MM.1S (cell line): ENCODE data around the gene ZSCAN21.

Source experiments
- DNase-seq: peaks from one replicate; pipeline ENCODE4 v3.0.0-alpha.2; 2015
- H2AFZ ChIP-seq: fragments of 300-600 bp; sonication (generic); 2 replicates; pipeline ENCODE4 v1.6.0; 2016; ENCODE audit warnings: antibody characterized with exemption, low read length
- H3F3A ChIP-seq: fragments of 300-600 bp; sonication (generic); 2 replicates; pipeline ENCODE4 v1.6.1; 2016; ENCODE audit warnings: mild to moderate bottlenecking, antibody characterized with exemption, low read length, moderate library complexity, mixed read lengths; ENCODE audit not compliant: insufficient read depth
- H3K27ac ChIP-seq: fragments of 300-600 bp; sonication (generic); 2 replicates; pipeline ENCODE4 v1.5.1; 2016; ENCODE audit warnings: mild to moderate bottlenecking, low read length
- H3K27me3 ChIP-seq: fragments of 300-600 bp; sonication (generic); replicated peaks from 2 replicates; pipeline ENCODE4 v1.6.0; 2016; ENCODE audit warnings: low read length; ENCODE audit not compliant: insufficient read depth
- H3K36me3 ChIP-seq: fragments of 300-600 bp; sonication (generic); replicated peaks from 2 replicates; pipeline ENCODE4 v1.6.1; 2016; ENCODE audit warnings: mild to moderate bottlenecking, low read length, mixed read lengths; ENCODE audit not compliant: insufficient read depth
- H3K4me1 ChIP-seq: fragments of 300-600 bp; sonication (generic); 2 replicates; pipeline ENCODE4 v1.6.1; 2016; ENCODE audit warnings: low read length, mixed read lengths
- H3K4me2 ChIP-seq: fragments of 300-600 bp; sonication (generic); 2 replicates; pipeline ENCODE4 v1.6.0; 2016; ENCODE audit warnings: low read depth, low read length
- H3K4me3 ChIP-seq: fragments of 300-600 bp; sonication (generic); 2 replicates; pipeline ENCODE4 v1.5.1; 2016; ENCODE audit warnings: low read length, mixed read lengths
- H3K79me2 ChIP-seq: fragments of 300-600 bp; sonication (generic); 2 replicates; pipeline ENCODE4 v1.6.1; 2016; ENCODE audit warnings: mixed run types, low read length, mixed read lengths
- H3K9ac ChIP-seq: fragments of 300-600 bp; sonication (generic); 2 replicates; pipeline ENCODE4 v1.6.1; 2016; ENCODE audit warnings: low read length, mixed read lengths
- H3K9me2 ChIP-seq: fragments of 300-600 bp; sonication (generic); replicated peaks from 2 replicates; pipeline ENCODE4 v1.6.1; 2016; ENCODE audit warnings: mild to moderate bottlenecking, low read length, mixed read lengths; ENCODE audit not compliant: insufficient read depth
- H3K9me3 ChIP-seq: fragments of 300-600 bp; sonication (generic); replicated peaks from 2 replicates; pipeline ENCODE4 v1.6.1; 2016; ENCODE audit warnings: mild to moderate bottlenecking, low read length, mixed read lengths; ENCODE audit not compliant: insufficient read depth
- H4K20me1 ChIP-seq: fragments of 300-600 bp; sonication (generic); 2 replicates; pipeline ENCODE4 v1.6.1; 2016; ENCODE audit warnings: mild to moderate bottlenecking, low read length, moderate library complexity, mixed read lengths; ENCODE audit not compliant: insufficient read depth
- EZH2 ChIP-seq: fragments of 300-600 bp; sonication (generic); optimal IDR thresholded peaks from 2 replicates; pipeline ENCODE3; 2017; ENCODE audit warnings: low read depth, mild to moderate bottlenecking, antibody characterized with exemption, low read length, mixed read lengths
- EZH2phosphoT487 ChIP-seq: fragments of 300-600 bp; sonication (generic); IDR thresholded peaks from 2 replicates; pipeline ENCODE4 v1.6.1; 2018; ENCODE audit warnings: antibody characterized with exemption, low read length
- TF ChIP-seq, protein P1 (sequence below): fragments of 300-600 bp; sonication (generic); IDR thresholded peaks from 2 replicates; pipeline ENCODE4 v1.5.1; 2016; ENCODE audit warnings: antibody characterized with exemption, low read length, mixed read lengths

The ZSCAN21 gene

DNA sequence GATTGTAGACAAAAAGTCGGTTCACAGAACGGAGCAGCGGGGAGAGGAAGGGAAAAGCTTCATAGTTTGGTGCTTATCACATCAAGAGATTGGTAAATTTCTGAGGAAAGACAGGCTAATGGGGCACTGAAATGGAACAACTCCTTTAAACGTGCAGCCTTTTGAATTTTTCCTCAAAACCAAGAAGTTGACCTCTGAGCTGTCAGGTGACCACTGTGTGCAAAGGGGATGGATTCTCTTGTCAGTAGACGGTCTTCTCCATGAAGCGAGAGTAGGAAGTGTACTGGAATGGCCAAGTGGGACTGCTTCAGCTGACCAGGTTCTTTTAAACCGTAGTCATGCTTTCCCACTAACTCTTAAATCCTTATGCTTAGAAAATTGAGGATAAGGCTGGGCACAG lies 11.2 kb upstream of the ZSCAN21 start:
- H3K27ac ChIP-seq: no peak overlapping the region
- H3K4me3 ChIP-seq: no peak overlapping the region

GRCh38 chr7:100040575-100040974 lies 9.0 kb upstream of the ZSCAN21 start:
- no peaks in the 10 kb centered on the region for H3F3A ChIP-seq
- no peaks in the 10 kb centered on the region for H3K4me1 ChIP-seq
- no peak overlapping the region for H3K4me2 ChIP-seq
- no peak overlapping the region for H3K27ac ChIP-seq
- TF ChIP-seq, protein P1, sequence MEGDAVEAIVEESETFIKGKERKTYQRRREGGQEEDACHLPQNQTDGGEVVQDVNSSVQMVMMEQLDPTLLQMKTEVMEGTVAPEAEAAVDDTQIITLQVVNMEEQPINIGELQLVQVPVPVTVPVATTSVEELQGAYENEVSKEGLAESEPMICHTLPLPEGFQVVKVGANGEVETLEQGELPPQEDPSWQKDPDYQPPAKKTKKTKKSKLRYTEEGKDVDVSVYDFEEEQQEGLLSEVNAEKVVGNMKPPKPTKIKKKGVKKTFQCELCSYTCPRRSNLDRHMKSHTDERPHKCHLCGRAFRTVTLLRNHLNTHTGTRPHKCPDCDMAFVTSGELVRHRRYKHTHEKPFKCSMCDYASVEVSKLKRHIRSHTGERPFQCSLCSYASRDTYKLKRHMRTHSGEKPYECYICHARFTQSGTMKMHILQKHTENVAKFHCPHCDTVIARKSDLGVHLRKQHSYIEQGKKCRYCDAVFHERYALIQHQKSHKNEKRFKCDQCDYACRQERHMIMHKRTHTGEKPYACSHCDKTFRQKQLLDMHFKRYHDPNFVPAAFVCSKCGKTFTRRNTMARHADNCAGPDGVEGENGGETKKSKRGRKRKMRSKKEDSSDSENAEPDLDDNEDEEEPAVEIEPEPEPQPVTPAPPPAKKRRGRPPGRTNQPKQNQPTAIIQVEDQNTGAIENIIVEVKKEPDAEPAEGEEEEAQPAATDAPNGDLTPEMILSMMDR: no peak
- TF ChIP-seq EZH2 (no peak), EZH2phosphoT487 (no peak)
- no peak overlapping the region for H3K9ac ChIP-seq
- no peaks in the 10 kb centered on the region for H3K9me2 ChIP-seq
- no peaks in the 10 kb centered on the region for H3K79me2 ChIP-seq
- no peaks in the 10 kb centered on the region for H4K20me1 ChIP-seq
- no peaks in the 10 kb centered on the region for H3K9me3 ChIP-seq
- no peaks in the 10 kb centered on the region for H3K27me3 ChIP-seq
- no peaks in the 10 kb centered on the region for H3K36me3 ChIP-seq
- no peak overlapping the region for H3K4me3 ChIP-seq
- no peak for DNase-seq
- H2AFZ ChIP-seq: no peak overlapping the region

More for the DNA sequence above, 11.2 kb upstream of the ZSCAN21 start:
- Histone ChIP-seq H3K9ac (no peak overlapping the region), H3K4me1 (no peaks in the 10 kb centered on the region), H3F3A (no peaks in the 10 kb centered on the region), H3K36me3 (peaks cover 4% of the 10 kb centered on the region), H4K20me1 (no peaks in the 10 kb centered on the region), H3K4me2 (no peak overlapping the region), H2AFZ (no peak overlapping the region), H3K9me3 (no peaks in the 10 kb centered on the region), H3K79me2 (no peaks in the 10 kb centered on the region), H3K9me2 (no peaks in the 10 kb centered on the region), H3K27me3 (no peaks in the 10 kb centered on the region)
- no peak for DNase-seq
- TF ChIP-seq, protein P1: no peak
- TF ChIP-seq EZH2 (no peak), EZH2phosphoT487 (no peak)

GRCh38 chr7:100044718-100045117 lies 4.9 kb upstream of the ZSCAN21 start:
- Histone ChIP-seq H3K4me2 (no peak overlapping the region), H4K20me1 (no peaks in the 10 kb centered on the region), H3F3A (no peaks in the 10 kb centered on the region; the same call in 1 of the 2 replicates), H3K27ac (no peak overlapping the region), H3K27me3 (0 out of 2 replicates have a peak, but pooled peaks cover 4% of the 10 kb centered on the region), H3K79me2 (no peaks in the 10 kb centered on the region), H3K9me3 (no peaks in the 10 kb centered on the region), H3K4me3 (no peak overlapping the region), H3K9me2 (no peaks in the 10 kb centered on the region), H3K4me1 (peaks cover 3% of the 10 kb centered on the region; the same call in 1 of the 2 replicates), H3K9ac (no peak overlapping the region), H3K36me3 (no peaks in the 10 kb centered on the region), H2AFZ (no peak overlapping the region)
- DNase-seq: no peak
- TF ChIP-seq, protein P1: no peak
- TF ChIP-seq EZH2: no peak
- TF ChIP-seq EZH2phosphoT487: no peak
